HG03103 (cell line): Measurements from ENCODE around the gene DHRS4L2.
"Not testable (repeated sequence)": the region's sequence is repeated elsewhere in the genome, so short reads cannot be mapped to it uniquely, and the experiment has no call there.

ENCODE experiments used
- ATAC-seq: cut with Tn5 transposase; IDR thresholded peaks from one replicate; pipeline ENCODE4 v1.9.1; 2021; ENCODE audit warnings: low read depth; ENCODE audit not compliant: unreplicated experiment

Gene DHRS4L2

DNA sequence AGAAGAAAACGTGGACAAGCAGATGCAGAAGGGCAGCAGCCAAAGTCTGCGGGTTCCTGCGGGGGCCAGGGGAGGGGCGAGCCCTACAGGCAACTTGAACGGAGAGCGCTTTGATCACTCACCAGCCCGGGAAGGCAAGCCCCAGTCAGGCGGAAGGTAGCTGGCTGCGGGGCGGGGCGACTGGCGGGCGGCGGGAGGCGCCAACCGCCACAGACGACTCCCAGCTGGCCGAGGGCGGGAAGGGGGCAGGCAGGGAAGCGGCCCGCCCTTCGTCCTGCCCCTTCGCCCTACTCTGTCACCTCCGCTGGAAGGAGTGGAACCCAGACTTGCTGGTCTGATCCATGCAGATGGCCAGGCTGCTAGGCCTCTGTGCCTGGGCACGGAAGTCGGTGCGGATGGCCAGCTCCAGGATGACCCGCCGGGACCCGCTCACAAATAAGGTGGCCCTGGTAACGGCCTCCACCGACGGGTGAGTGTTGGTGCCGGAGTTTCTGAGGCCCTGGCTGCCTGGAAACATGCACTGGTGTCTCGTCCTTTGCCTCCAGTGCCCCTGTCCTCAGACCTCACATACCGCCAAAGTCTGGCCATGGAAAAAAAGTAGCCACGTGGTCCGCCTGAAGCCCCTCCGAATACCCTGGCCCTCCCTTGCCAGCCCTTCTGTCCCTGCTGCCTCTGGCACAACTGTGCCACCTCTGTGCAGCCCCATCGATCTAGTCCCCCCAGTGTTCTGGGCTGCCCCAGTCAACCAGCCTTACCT is at the start of gene DHRS4L2:
Gene DHRS4L2 (plus strand): TSS at position 323 of the 757 bp plus-strand sequence. CDS start 19 bp downstream, at position 342.
- ATAC-seq, result peak; percentile 92

DNA sequence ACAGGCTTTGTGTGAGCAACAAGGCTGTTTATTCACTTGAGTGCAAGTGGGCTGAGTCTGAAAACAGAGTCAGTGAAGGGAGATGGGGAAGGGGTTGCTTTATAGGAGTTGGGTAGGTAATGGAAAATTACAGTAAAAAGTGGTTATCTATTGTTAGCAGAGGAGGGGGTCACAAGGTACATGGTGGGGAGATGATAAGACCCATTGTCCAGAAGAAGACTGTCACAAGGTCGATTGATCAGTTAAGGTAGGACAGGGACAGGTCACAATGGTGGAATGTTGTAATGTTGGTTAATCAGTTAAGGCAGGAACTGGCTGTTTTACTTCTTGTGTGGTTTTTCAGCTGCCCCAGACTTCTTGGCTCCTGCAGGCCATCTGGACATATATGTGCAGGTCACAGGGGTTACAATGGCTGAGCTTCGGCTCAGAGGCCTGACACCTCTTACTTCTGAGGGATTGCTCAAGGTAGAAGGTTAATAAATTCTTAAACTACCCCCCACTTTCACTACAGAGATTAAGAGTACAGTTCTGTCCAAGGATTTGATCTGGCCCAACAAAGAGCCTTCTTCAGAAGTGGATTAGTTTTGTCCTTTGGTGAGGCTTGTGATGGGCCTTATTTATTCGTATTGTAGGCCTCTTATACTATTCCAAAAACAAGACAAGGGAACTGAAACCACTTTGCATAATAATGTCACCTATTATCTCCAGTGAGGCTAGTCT is 49.0 kb upstream of the DHRS4L2 start:
- ATAC-seq, result no peak

DNA sequence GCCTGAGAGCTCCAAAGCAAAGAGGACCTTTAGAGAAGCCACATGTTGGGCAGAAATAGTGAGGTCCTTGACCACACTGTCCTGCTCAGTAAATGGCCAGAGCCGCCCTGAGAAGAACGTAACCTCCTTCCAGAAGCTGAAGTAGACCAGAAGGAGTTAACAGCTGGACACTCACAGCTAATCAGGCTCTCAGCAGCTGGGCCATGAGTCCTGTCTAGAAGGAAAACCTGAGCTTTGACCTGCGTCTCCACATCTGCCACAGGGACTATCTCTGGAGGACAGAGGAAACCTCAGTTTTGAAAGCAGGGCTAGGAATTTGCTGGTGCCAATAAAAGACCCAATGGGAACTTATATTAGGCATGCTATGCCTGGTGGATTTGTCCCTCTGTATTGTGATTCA is 47.5 kb upstream of the DHRS4L2 start:
- no peak for ATAC-seq

DNA sequence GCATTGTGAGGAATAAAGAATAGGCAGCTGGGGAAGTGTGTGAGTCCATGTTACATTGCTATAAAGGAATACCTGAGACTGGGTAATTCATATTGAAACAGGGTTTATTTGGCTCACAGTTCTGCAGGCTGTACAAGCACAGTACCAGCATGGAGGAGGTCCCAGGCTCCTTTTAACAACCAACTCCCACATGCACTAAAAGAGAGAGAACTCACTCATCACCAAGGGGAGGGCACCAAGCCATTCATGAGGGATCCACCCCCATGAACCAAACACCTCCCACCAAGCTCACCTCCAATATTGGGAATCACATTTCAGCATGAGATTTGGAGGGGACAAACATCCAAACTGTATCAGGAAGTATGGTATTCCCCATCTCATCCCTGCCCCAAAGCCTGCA is 47.1 kb upstream of the DHRS4L2 start:
- ATAC-seq, result no peak

DNA sequence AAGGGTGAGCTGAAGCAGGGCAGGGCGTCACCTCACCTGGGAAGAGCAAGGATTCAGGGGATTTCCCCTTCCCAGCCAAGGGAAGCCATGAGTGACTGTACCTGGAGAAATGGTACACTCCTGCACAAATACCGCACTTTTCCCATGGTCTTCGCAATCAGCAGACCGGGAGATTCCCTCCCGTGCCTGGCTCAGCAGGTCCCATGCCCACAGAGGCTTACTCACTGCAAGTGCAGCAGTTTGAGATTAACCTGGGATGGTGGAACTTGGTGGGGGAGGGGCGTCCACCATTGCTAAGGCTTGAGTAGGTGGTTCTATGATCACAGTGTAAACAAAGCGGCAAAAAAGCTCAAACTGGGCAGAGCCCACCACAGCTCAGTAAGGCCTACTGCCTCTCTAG is 46.1 kb upstream of the DHRS4L2 start:
- no peak for ATAC-seq

DNA sequence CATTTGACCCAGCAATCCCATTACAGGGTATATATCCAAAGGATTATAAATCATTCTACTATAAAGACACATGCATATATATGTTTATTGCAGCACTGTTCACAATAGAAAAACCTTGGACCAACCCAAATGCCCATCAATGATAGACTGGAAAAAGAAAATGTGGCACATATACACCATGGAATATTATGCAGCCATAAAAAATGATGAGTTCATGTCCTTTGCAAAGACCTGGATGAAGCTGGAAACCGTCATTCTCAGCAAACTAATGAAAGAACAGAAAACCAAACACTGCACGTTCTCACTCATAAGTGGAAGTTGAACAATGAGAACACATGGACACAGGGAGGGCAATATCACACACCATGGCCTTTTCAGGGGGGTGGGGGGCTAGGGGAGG is 39.7 kb upstream of the DHRS4L2 start:
- not testable (repeated sequence) for ATAC-seq

DNA sequence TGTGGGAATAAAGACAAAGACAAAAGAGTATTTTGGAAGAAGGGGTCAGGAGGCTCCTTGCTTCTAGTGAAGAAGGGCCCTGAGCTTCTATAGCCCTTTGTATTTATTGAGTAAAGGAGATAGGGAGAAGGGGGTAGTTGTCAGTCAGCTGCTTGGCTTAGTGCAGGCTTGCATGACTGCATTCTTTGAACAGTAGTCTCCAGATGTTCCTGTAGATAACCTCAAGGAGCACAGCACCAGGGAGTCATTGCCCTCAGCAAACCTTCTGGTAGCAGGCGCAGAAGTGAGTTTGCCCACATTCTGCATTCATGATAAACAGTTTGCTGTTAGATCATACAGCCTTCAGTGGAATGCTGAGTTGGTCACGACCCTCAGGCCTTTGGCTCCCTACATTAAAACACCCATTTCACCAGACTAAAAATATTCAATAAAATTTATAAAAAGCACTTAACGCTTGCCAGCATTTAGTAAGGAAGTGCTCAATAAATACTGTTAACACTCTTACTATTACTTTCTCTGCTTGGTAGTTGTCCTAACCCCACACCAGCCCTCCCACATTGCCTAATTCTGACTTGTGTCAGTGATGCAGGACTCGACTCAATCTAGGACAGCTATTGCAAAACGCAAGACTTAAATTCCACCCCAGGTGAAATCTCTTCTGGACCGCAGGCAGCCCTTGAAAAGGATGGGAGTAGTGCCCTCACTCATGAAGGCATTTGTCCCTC is 38.2 kb upstream of the DHRS4L2 start:
- no peak for ATAC-seq

DNA sequence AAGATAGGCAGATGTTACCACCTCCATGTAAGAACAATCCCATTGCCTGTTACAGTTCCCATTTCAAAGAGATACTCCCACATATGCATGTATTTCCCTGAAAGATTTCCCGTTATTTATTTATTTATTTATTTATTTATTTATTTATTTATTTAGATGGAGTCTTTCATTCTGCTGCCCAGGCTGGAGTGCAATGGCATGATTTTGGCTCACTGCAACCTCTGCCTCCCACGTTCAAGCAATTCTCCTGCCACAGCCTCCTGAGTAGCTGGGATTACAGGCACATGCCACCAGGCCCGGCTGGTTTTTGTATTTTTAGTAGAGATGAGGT is 37.6 kb upstream of the DHRS4L2 start:
- ATAC-seq, result not testable (repeated sequence)

DNA sequence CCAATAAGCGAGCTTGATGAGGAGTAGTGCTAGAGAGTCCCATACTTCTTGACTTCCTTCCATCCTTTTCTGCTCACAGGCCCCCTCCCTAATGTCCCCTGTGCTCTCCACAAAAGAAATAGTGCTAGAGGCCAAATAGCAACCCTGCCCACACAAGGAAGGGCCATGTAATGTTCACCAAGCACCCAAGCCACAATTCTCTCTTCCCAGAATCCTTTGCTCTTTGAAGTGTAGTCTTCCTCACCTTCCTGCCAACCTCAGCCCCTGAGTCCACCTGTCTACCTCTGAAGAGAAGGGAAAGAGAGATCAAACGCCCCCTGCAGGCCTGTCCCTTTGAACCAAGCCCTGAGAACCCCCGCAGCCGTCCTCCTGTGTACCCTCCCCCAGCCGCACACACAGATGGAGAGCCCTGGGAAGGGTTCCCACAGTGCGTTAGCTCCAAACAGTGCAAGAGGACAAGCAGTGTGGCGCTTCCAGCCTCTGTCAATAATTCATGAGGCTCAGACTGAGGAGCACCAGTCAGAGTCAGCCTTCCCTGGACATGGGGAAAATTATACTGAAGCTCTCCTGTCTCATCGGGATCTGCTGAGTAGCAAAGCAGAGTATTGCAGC is 37.0 kb upstream of the DHRS4L2 start:
- no peak for ATAC-seq

DNA sequence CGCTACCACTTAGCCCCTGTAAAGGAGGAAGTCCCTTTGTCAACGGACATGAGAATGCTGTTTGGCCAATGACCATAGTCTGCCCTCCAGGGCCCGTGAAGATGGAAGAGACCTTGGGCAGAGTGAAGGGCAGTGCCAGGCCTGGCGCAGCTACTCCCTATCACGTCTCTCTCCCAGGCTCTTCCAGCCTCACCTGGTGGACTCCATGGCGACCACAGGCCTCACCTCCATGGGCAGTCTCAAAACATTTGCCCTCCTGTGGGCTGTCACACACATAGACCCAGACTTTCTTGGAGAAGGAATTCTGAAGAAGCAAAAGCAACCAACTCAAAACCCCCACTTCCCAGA is 35.6 kb upstream of the DHRS4L2 start:
- not testable (repeated sequence) for ATAC-seq

DNA sequence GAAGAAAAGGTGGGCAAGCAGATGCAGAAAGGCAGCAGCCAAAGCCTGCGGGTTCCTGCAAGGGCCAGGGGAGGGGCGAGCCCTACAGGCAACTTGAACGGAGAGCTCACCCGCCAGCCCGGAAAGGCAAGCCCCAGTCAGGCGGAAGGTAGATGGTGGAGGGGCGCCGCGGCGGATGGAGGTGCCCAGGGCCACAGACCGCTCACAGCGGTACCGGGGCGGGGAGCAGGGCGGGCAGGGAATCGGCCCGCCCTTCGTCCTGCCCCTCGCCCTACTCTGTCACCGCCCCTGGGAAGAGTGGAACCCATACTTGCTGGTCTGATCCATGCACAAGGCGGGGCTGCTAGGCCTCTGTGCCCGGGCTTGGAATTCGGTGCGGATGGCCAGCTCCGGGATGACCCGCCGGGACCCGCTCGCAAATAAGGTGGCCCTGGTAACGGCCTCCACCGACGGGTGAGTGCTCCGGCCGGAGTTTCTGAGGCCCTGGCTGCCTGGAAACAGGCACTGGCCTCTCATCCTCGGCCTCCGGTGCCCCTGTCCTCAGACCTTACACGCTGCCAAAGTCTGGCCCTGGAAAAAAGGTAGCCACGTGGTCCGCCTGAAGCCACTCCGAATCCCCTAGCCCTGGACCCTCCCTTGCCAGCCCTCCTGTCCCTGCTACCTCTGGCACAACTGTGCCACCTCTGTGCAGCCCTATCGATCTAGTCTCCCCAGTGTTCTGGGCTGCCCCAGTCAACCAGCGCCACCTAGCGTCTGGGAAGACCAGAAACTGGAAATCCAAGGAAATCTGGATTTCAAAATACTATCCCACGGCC is 35.1 kb upstream of the DHRS4L2 start, which contains the start of gene DHRS4:
Gene DHRS4 (plus strand): TSS at position 307 of the 815 bp plus-strand sequence. CDS start 19 bp downstream, at position 326.
- ATAC-seq, result peak; percentile 73

DNA sequence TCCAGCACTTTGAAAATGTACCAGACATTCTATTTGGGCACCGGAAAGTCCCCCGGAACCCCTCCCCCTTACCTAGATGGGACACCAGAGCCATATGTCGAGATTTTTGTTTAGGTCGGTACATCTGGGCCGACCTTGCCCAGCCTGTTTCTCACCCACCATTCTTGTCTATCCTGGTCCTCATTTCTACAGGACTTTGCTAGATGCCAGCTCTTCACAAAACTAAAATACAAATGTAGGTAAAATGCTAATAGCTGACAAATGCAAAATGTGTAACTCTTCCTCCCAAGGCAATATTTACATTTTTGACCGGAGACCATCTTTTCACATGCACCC is 34.5 kb upstream of the DHRS4L2 start:
- peak; percentile 14 for ATAC-seq

DNA sequence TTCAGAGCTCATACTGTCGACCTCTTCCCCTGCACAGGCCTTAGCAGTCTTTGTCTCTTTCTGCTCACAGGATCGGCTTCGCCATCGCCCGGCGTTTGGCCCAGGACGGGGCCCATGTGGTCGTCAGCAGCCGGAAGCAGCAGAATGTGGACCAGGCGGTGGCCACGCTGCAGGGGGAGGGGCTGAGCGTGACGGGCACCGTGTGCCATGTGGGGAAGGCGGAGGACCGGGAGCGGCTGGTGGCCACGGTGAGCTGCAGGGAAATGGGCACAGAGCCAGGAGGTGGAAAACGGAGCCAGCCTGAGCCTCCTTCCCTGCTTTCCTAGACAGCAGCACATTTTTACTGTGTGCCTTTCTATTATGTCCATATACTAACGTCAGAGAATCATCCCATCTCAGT is 33.8 kb upstream of the DHRS4L2 start:
- not testable (repeated sequence) for ATAC-seq

DNA sequence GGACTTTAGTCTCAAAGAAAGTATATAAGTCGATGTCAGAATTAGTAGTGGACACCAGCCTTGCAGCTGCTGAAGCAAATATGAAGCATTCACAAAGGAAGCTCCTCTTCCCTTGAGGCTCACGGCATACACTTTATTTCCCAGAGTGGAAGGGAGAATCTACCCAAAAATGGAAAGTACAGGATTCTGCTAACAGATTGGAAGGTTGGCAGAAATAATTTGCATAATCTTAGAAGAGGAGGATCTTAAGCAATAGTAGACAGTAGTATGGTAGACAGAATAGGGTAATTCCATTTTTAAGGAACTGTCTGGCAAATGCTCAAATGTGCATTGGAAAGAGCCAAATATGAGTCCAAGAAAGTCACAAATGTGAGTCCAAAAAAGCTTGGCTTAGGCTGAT is 32.9 kb upstream of the DHRS4L2 start:
- not testable (repeated sequence) for ATAC-seq

DNA sequence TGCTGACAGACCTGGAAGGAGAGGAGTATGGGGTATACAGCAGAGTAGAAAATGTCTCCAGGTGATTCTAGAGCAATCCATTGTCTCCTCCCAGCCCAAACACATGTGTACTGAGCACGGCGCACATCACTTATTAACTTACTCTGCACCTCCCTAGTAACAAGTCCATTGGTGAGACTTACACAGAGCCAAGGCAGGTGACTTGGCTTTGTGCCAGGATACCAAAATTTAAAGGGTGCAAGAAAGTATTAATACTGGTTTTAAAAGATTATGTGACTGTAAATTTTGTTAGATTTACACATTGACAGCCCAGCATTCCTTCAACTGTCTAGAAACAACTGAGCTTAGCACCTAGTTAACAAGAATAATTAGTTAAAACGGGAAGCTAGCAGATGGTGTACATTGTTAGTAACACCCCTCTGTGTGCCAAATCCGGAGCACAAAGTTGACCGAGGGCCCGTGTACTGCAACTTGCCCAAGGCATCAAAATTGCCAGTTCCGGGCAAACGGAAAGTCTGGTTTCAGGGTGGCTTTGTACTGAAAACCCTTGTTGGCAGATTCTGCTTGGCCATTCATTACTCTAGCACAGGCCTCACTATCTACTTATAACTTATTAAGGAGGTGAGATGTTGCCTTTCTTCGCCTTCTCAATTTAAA is 30.7 kb upstream of the DHRS4L2 start:
- ATAC-seq, result not testable (repeated sequence)

DNA sequence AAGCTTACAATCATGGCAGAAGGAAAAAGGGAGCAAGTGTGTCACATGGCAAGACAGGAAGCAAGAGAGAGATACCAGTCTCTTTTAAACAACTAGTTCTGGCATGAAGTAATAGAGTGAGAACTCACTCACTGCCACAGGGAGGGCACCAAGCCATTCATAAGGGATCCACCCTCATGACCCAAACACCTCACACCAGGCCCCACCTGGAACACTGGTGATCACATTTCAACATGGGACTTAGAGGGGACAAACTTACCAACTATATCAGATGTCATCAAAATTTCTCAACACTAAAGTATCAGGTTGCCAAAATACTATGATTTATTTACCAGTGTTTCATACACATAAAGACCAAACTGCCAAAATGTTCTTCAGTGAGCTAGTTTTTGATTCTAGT is 27.8 kb upstream of the DHRS4L2 start:
- ATAC-seq, result not testable (repeated sequence)

DNA sequence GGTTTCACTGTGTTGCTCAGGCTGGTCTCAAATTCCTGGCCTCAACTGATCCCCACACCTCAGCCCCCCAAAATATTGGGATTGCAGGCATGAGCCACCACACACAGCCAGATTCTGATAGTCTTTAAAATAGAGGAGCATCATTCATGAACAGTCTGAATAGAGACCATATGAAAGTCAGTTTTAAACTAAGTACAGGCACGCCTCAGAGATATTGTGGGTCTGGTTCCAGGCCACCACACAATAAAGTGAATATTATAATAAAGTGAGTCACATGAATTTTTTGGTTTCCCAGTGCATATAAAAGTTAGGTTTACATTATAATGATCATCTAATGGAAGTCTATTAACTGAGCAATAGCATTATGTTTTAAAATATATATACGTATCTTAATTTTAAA is 27.0 kb upstream of the DHRS4L2 start:
- not testable (repeated sequence) for ATAC-seq

DNA sequence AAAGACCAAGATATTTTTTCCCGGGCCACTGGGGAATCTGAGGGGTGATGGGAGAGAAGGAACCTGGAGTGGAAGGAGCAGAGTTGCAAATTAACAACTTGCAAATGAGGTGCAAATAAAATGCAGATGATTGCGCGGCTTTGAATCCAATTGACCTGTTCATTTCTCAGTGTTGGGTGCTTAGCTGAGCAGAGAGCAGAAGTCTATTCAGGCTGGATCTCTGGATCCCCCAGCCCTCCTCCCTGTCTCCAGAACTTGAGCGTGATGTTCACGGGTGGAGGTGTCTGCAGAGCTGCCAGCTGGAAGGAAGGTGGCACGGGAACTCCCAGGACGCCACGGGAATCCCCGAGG is 19.6 kb upstream of the DHRS4L2 start:
- ATAC-seq, result not testable (repeated sequence)

DNA sequence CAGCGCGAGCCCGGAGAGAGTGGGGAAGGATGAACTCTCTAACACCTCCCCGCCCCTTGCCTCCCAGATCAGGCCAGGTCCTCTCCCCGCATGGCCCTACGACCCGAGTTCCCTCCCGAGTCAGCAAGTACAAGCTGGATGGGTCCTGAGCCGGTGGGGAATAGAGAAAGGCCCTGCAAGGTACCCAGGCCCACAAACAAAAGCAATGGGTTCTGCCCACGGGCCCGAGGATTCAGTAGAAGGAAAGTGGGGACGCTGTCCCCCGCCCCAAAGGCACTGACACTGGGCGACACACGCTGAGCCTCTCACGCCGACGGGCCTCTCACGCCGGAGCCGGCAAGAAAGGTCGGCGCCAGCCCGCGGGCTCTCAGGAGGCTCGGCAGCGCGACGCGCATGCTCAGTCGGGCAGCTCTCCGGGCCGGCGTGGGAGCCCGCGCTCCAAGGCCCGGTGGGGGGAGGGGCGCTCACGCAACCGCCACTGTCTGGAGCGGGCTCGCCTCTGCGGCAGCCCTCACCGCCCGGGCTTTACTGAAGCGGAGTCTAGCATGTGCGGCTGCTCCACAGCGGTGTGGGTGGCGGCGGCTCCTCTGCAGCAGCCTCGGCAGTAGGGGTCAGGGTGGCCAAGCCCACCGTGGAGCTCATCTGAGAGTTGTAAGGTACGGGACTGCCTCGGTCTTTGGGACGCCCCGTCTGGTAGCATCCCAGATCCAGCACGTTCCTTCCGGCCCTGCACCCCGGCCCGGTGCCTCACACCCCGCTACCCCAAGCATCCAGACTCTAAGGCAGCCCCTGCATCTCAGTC is 19.0 kb upstream of the DHRS4L2 start:
- peak; percentile 75 for ATAC-seq
